Duodenal mucosa (tissue), 2 donors: ENCODE measurements around the gene HLTF.

ENCODE experiments used
- H3K27ac ChIP-seq: one replicate; pipeline ENCODE4 v1.7.0; 2013; ENCODE audit warnings: low read depth, low read length
- H3K27me3 ChIP-seq, 2 donors: one replicate each; pipeline ENCODE4 v1.7.0; 2013; ENCODE audit warnings: low read length in 2 of 2, control low read depth in 1 of 2; ENCODE audit not compliant: insufficient read depth in 2 of 2, control insufficient read depth in 1 of 2
- H3K36me3 ChIP-seq, 2 donors: one replicate each; pipeline ENCODE4 v1.7.0; 2013; ENCODE audit warnings: low read length in 2 of 2, control low read depth in 1 of 2; ENCODE audit not compliant: insufficient read depth in 2 of 2, control insufficient read depth in 1 of 2
- H3K4me1 ChIP-seq, 2 donors: one replicate each; pipeline ENCODE4 v1.7.0; 2013; ENCODE audit warnings: low read length in 2 of 2, control low read depth in 1 of 2; ENCODE audit not compliant: insufficient read depth in 2 of 2, control insufficient read depth in 1 of 2
- H3K4me3 ChIP-seq, 2 donors: one replicate each; pipeline ENCODE4 v1.7.0; 2013; ENCODE audit warnings: low read length in 2 of 2, low read depth in 1 of 2
- H3K9ac ChIP-seq, 2 donors: one replicate each; pipeline ENCODE4 v1.7.0; 2013; ENCODE audit warnings: low read length in 2 of 2, low read depth in 1 of 2
- H3K9me3 ChIP-seq, 2 donors: one replicate each; pipeline ENCODE4 v1.7.0; 2013; ENCODE audit warnings: low read length in 2 of 2, control low read depth in 1 of 2; ENCODE audit not compliant: control insufficient read depth in 1 of 2

The HLTF gene

DNA sequence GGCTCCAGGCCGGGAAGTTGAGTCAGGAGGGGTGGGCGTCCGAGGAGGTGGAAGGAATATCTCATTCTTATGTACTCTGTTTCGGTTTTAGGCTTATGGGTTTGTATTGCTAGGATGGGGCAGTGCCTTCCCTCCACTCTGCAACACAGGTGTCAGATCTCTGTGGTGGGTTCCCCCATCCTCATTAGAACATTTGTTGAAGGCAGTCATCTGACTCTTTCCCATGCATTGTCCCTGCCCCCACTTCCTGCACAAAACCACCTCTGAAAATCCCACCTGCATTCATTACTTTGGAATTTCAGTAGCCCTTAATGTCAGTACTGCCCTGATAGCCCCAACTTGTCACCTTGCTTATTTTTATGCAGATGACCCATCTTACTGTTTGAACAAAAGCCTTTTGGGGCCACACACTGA lies 65.5 kb downstream of the HLTF start:
- peaks cover 0 to 4% of the 10 kb centered on the region in 2 donors for H3K4me1 ChIP-seq

DNA sequence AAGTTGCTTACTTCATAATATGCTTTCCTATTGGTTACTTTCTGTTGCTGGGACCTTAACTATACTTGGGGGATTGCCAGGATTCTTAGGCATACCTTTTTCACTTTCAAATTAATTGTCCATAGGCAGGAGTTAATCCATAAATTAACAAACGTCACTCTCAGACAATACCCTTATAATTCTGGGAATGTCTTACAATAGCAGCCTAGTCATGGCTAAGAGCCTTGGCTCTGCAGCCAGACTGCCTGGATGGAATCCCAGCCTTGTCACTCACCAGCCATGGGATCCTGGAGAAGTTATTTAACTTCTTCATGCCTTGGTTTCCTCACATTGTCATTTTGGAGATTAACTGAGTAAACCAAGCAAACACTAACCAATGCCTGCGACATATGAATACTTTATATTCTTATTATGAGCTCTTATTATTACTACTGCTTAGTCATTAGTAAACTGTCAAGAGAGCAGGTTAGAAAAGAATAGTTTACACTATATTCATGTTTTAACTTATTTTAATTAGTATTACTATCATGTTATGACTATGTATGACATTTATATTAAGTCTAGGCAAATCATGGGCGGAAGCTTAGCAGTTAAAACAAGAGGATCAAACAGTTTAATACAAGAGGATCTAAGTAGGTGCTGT lies 66.0 kb downstream of the HLTF start:
- Histone ChIP-seq H3K36me3 (peaks cover 21 to 55% of the 10 kb centered on the region in 2 donors), H3K9ac (no peak overlapping the region), H3K27ac (no peak overlapping the region), H3K9me3 (peaks cover 0 to 4% of the 10 kb centered on the region in 2 donors), H3K27me3 (no peaks in the 10 kb centered on the region), H3K4me3 (no peak overlapping the region), H3K4me1 (peaks cover 0 to 4% of the 10 kb centered on the region in 2 donors)

More for the DNA sequence above, 65.5 kb downstream of the HLTF start:
- Histone ChIP-seq H3K9ac (no peak overlapping the region), H3K9me3 (peaks cover 0 to 4% of the 10 kb centered on the region in 2 donors), H3K36me3 (peaks cover 25 to 56% of the 10 kb centered on the region in 2 donors), H3K27me3 (no peaks in the 10 kb centered on the region), H3K4me3 (no peak overlapping the region), H3K27ac (no peak overlapping the region)

DNA sequence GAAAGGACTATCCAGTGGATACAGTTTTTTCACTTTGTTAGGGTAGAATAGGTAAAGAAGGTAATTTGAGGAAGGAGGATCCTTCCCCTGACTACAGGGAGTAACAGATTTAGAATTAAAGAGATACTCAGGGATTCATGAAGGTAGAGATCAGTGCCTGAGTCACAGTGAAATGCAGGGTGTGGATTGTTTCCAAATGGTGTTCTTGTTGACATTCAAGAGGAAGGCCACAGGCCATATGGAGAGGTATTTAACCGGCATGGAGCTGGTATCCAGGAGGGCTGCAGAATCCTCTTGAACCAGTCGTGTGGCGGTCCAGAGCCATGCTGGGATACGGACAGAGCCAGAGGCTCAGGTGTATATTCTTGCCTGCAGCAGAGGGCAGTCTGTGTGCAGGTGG lies 66.8 kb downstream of the HLTF start:
- no peak overlapping the region for H3K9ac ChIP-seq
- H3K4me3 ChIP-seq = no peak overlapping the region
- peaks cover 21 to 49% of the 10 kb centered on the region in 2 donors for H3K36me3 ChIP-seq
- H3K27me3 ChIP-seq = no peaks in the 10 kb centered on the region
- no peak overlapping the region for H3K27ac ChIP-seq
- H3K4me1 ChIP-seq = peaks cover 0 to 4% of the 10 kb centered on the region in 2 donors
- H3K9me3 ChIP-seq = no peaks in the 10 kb centered on the region

DNA sequence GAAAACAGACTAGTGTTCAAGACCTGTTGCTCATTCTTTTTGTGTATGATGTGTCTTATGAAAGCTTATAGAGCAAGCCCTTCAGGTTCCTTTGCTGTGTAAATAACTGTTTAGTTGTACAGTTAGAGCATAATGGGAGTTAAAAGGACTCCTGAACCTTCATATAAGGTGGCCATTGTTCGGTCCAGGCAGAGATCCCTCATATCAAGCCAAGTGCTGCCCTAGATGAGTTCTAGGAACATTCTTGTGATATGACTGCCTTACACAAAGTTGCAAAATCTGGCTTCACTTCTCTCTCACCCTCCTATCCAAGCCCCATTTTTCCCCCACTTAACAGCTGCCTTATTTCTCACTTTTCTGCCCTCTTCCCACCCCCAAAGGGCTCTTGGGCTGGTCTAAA lies 68.1 kb downstream of the HLTF start:
- H3K9ac ChIP-seq = no peak overlapping the region
- peaks cover 0 to 4% of the 10 kb centered on the region in 2 donors for H3K4me1 ChIP-seq
- no peaks in the 10 kb centered on the region for H3K9me3 ChIP-seq
- H3K4me3 ChIP-seq = no peak overlapping the region
- no peak overlapping the region for H3K27ac ChIP-seq
- H3K36me3 ChIP-seq = peaks cover 24 to 49% of the 10 kb centered on the region in 2 donors
- no peaks in the 10 kb centered on the region for H3K27me3 ChIP-seq

DNA sequence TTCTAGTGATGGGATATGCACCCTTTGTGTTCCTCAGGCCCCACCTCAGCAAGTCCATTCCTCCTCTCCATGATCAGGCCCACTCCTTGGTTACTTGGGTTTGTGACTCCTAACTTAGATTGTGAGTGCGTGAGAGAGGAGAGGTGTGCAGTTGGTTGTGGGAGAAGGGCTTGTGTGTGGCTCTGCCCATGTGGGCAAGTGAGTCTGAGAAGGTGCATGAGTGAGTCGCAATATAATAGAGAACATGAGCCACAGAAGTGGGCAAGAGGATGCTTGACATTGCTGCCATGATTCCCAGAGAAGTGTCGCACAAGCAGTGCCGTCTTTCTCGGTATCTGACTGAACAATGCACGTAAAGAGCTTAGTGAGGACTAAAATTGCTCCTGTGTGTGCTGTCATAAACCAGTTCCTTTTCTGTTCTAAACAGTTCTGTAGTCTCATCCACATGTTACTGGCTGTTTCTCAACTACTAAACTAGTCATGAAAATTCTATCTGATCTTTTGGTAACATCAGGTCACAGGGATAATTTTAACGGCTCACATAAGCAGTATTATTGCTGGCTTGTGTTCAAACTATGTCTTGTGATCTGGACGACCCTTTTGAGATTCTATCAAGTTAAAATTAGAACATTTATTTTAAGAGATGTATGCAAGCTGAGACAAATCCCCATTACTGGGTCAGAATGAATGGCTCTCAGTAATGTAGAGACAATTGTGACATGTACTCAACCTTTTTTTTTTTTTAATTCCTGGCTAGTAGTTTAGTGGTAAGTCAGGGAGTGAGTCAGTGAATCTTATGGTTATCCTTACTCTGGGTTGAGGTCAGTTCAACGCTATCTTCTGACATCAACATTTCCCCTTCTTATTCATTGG lies 69.4 kb downstream of the HLTF start:
- no peaks in the 10 kb centered on the region for H3K27me3 ChIP-seq
- H3K27ac ChIP-seq = no peak overlapping the region
- H3K9ac ChIP-seq = no peak overlapping the region
- peaks cover 19 to 52% of the 10 kb centered on the region in 2 donors for H3K36me3 ChIP-seq
- no peak overlapping the region for H3K4me3 ChIP-seq
- no peaks in the 10 kb centered on the region for H3K9me3 ChIP-seq
- peaks cover 0 to 4% of the 10 kb centered on the region in 2 donors for H3K4me1 ChIP-seq

DNA sequence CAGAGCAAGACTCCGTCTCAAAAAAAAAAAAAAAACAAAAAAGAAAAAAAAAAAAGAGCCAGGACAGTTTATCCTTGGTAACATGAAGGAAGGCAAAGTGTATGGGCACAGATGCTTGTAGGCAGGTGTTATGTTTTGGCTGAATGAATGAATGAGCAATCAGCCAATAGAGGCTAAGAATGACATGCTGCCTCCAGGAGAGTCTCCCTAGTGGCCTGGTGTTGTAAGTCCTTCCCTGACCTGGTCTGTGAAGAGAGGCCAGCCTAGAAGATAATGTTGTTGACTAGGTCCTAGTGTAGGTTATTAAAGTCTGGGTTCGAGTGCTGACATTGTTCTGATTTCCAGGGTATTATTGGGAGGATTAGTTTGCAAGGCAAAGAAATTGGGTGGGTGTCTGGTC lies 70.1 kb downstream of the HLTF start:
- no peaks in the 10 kb centered on the region for H3K27me3 ChIP-seq
- H3K36me3 ChIP-seq = peaks cover 22 to 49% of the 10 kb centered on the region in 2 donors
- H3K9ac ChIP-seq = no peak overlapping the region
- H3K9me3 ChIP-seq = no peaks in the 10 kb centered on the region
- peaks cover 0 to 6% of the 10 kb centered on the region in 2 donors for H3K4me1 ChIP-seq
- H3K27ac ChIP-seq = no peak overlapping the region
- H3K4me3 ChIP-seq = no peak overlapping the region

DNA sequence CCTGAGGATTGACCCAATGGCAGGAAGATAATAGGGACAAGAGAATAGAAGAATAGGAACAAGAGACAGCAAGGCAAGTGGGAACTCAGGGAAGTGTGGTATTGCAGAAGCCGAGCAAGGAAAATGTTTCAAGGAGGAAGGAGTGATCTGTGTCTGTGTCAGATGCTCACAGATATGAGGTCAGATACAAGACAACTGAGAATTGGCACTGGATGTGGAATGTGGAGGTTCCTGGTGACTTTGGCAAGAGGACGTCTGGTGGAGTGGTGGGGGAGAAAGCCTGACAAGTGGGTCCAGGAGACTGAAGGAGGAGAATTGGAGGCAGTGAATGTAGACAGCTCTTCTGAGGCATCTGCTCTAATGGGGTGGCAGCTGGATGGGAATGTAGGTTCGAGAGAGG lies 70.9 kb downstream of the HLTF start:
- H3K4me1 ChIP-seq = peaks cover 0 to 12% of the 10 kb centered on the region in 2 donors
- no peak overlapping the region for H3K9ac ChIP-seq
- no peaks in the 10 kb centered on the region for H3K9me3 ChIP-seq
- H3K4me3 ChIP-seq = no peak overlapping the region
- H3K27me3 ChIP-seq = no peaks in the 10 kb centered on the region
- H3K27ac ChIP-seq = no peak overlapping the region
- H3K36me3 ChIP-seq = peaks cover 23 to 52% of the 10 kb centered on the region in 2 donors

DNA sequence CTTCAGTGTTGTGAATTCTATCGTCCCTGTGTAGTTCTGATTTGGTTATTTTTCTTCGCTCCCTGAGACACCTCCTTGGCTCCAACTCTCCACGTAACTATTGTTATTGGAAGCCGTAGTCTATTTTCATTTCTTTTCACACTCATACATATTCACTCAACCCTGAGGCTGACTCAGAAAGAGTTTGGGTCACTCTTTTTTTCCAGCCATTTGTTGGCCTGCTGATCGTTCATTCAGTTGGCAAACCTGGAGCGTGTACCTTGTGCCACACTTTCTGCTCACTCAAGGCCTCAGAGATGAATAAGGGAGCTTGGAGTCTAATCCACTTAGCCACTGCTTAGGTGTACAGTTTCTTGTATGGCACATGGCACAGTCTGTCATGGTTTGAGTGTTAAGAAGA lies 72.6 kb downstream of the HLTF start:
- Histone ChIP-seq H3K36me3 (peaks cover 24 to 58% of the 10 kb centered on the region in 2 donors), H3K9me3 (no peaks in the 10 kb centered on the region), H3K4me3 (no peak overlapping the region), H3K9ac (no peak overlapping the region), H3K27me3 (no peaks in the 10 kb centered on the region), H3K27ac (no peak overlapping the region), H3K4me1 (peaks cover 0 to 12% of the 10 kb centered on the region in 2 donors)

DNA sequence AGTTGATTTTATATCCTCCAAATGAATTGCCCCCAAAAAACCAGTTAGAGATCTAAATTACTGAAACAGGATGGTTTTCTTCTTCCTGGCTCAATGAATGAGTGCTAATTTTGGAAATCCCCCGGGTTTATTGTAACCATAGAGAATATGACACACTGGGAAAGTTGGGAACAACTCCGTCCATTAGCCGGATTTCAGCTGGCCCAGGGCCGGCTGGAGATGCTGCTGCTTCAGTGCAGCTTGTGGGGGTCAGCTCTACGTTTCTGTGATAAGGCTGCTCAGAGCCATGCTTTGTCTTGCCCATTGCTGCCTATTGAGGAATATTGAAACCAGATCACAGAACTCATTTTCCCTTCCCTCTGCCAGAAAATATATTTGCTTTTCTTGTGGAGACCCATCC lies 74.7 kb downstream of the HLTF start:
- H3K4me1 ChIP-seq = peaks cover 0 to 10% of the 10 kb centered on the region in 2 donors
- no peak overlapping the region for H3K27ac ChIP-seq
- no peak overlapping the region for H3K9ac ChIP-seq
- no peaks in the 10 kb centered on the region for H3K27me3 ChIP-seq
- no peaks in the 10 kb centered on the region for H3K9me3 ChIP-seq
- no peak overlapping the region for H3K4me3 ChIP-seq
- peaks cover 24 to 60% of the 10 kb centered on the region in 2 donors for H3K36me3 ChIP-seq

DNA sequence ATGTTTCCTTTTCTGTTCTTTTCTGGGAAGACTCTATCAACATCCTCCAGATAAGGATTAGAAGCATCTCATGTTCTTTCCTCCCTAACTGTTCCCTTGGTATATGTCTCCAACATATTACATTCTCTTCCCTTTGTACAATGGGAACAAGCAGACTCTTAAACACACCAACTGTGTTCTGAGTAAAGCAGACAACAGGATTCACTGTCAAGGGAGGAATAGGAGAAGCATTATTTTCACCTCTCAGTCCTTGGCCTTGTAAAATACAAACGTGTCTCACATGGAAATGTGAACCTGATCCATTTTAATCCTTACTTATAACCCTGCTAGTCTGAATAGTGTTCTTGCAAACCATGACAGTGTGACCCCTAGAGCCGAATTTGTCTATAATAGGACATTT lies 75.4 kb downstream of the HLTF start:
- Histone ChIP-seq H3K4me1 (peaks cover 0 to 8% of the 10 kb centered on the region in 2 donors), H3K27ac (no peak overlapping the region), H3K27me3 (no peaks in the 10 kb centered on the region), H3K36me3 (peaks cover 24 to 63% of the 10 kb centered on the region in 2 donors), H3K9me3 (no peaks in the 10 kb centered on the region), H3K9ac (no peak overlapping the region), H3K4me3 (no peak overlapping the region)
